HCT116 (cell line): ENCODE results near the gene TBC1D16. TPM values are rescaled to one million over a fixed set of nuclear protein-coding genes. Genes with fewer than 3 reads are reported as not detected.

Source experiments
- ATAC-seq: fragments of 200-7000 bp; cut with Tn5 transposase; 2 replicates; pipeline ENCODE4 v1.9.1; 2020; ENCODE audit warnings: mild to moderate bottlenecking, moderate library complexity
- BruUV-seq: library from RNA; stranded (reverse); fragments of 400-500 nt; replicated peaks from 2 replicates; lab custom pipeline; 2021; lab: Mats Ljungman, UMichigan
- CTCF ChIA-PET: fragments of 300-600 bp; sonication (Branson Sonifier 250); formaldehyde crosslinking; loops from one replicate; lab custom pipeline; 2021; ENCODE audit warnings: antibody characterized with exemption; lab: Charles Lee
- POLR2A ChIA-PET: fragments of 300-600, 350-600 bp; sonication (Branson Sonifier 250); formaldehyde crosslinking; loops from one replicate; lab custom pipeline; 2021; ENCODE audit warnings: antibody characterized with exemption; lab: Charles Lee
- RAD21 ChIA-PET, 2 experiments: fragments of 300-600 bp; sonication (Branson Sonifier 250); formaldehyde crosslinking; loops; one replicate each; lab custom pipeline; 2023; ENCODE audit warnings: low total read pairs in 2 of 2; ENCODE audit not compliant: uncharacterized antibody in 2 of 2, unreplicated experiment in 2 of 2, low non-redundant PET in 1 of 2; lab: Charles Lee
- DNase-seq: peaks from one replicate; pipeline ENCODE4 v3.0.0-alpha.2; 2010; ENCODE audit warnings: low read depth, low spot score
- H2AFZ ChIP-seq: fragments of 200-600 bp; shearing (Covaris generic), sonication (generic); 2 replicates; pipeline ENCODE4 v1.6.1; 2017; ENCODE audit warnings: low read depth, mixed run types, mixed read lengths, antibody characterized with exemption, low read length; ENCODE audit not compliant: poor library complexity, severe bottlenecking
- H3K27ac ChIP-seq: 2 replicates; pipeline ENCODE4 v1.5.1; 2012; ENCODE audit warnings: low read depth, low read length
- H3K27me3 ChIP-seq: fragments of 200-600 bp; sonication (generic); 2 replicates; pipeline ENCODE4 v1.6.1; 2016; ENCODE audit warnings: mixed run types, low read length, mixed read lengths; ENCODE audit not compliant: insufficient read depth
- H3K36me3 ChIP-seq, 2 experiments: fragments of 200-500 bp in 1 of 2; fragments of 200-600 bp in 1 of 2; sonication (Bioruptor generic) in 1 of 2; sonication (generic) in 1 of 2; 2 replicates each; pipeline versions ENCODE4 v1.5.1 to v1.6.1; 2014 to 2016; ENCODE audit warnings: low read length in 2 of 2, inconsistent platforms in 1 of 2, mixed read lengths in 1 of 2, mixed run types in 1 of 2; ENCODE audit not compliant: insufficient read depth in 2 of 2, control insufficient read depth in 1 of 2
- H3K4me1 ChIP-seq, 2 experiments: fragments of 200-600 bp in 1 of 2; sonication (generic) in 1 of 2; 2 replicates each; pipeline versions ENCODE4 v1.5.1 to v1.6.1; 2012 to 2017; ENCODE audit warnings: low read length in 2 of 2, inconsistent platforms in 1 of 2, mild to moderate bottlenecking in 1 of 2, mixed read lengths in 1 of 2, mixed run types in 1 of 2, moderate library complexity in 1 of 2; ENCODE audit not compliant: insufficient read depth in 2 of 2, control insufficient read depth in 1 of 2
- H3K4me2 ChIP-seq: fragments of 200-600 bp; sonication (generic); 2 replicates; pipeline ENCODE4 v1.6.1; 2017; ENCODE audit warnings: mixed run types, low read length, mixed read lengths
- H3K4me3 ChIP-seq, 2 experiments: fragments of 200-600 bp in 1 of 2; sonication (generic) in 1 of 2; replicated peaks in 1 of 2; 2 replicates each; pipeline ENCODE4 v1.5.1; 2011 to 2016; ENCODE audit warnings: low read length in 2 of 2, control low read depth in 1 of 2, low read depth in 1 of 2, mild to moderate bottlenecking in 1 of 2, mixed read lengths in 1 of 2, mixed run types in 1 of 2
- H3K79me2 ChIP-seq: fragments of 200-600 bp; sonication (generic); 2 replicates; pipeline ENCODE4 v1.6.1; 2017; ENCODE audit warnings: mild to moderate bottlenecking, mixed run types, low read length, moderate library complexity, mixed read lengths; ENCODE audit not compliant: insufficient read depth
- H3K9ac ChIP-seq: fragments of 200-600 bp; sonication (generic); 2 replicates; pipeline ENCODE4 v1.6.1; 2016; ENCODE audit warnings: low read length, mixed read lengths
- H3K9me2 ChIP-seq: fragments of 200-600 bp; sonication (generic), shearing (Covaris generic); 2 replicates; pipeline ENCODE4 v1.6.1; 2017; ENCODE audit warnings: mixed run types, mild to moderate bottlenecking, moderate library complexity; ENCODE audit not compliant: insufficient read depth
- H3K9me3 ChIP-seq, 2 experiments: fragments of 200-500 bp in 1 of 2; fragments of 200-600 bp in 1 of 2; sonication (Bioruptor generic) in 1 of 2; sonication (generic) in 1 of 2; 2 replicates each; pipeline ENCODE4 v1.6.1; 2014 to 2017; ENCODE audit warnings: low read length in 2 of 2, mixed read lengths in 2 of 2, inconsistent platforms in 1 of 2, low read depth in 1 of 2, mild to moderate bottlenecking in 1 of 2, mixed run types in 1 of 2, moderate library complexity in 1 of 2; ENCODE audit not compliant: control insufficient read depth in 1 of 2, insufficient read depth in 1 of 2
- H4K20me1 ChIP-seq: fragments of 200-600 bp; sonication (generic), shearing (Covaris generic); 2 replicates; pipeline ENCODE4 v1.6.1; 2017; ENCODE audit warnings: mixed run types, mild to moderate bottlenecking, moderate library complexity; ENCODE audit not compliant: insufficient read depth
- ATF3 ChIP-seq: IDR thresholded peaks from 2 replicates; pipeline ENCODE4 v1.6.1; 2012
- CTCF ChIP-seq, 3 experiments: fragments of 200-600 bp in 1 of 3; sonication (generic) in 1 of 3; IDR thresholded peaks in 2 of 3; conservative IDR thresholded peaks in 1 of 3; 2 replicates each; pipeline ENCODE4 v1.5.1; 2012 to 2017; ENCODE audit warnings: low read depth in 2 of 3, low read length in 2 of 3, antibody characterized with exemption in 1 of 3, borderline replicate concordance in 1 of 3, control low read depth in 1 of 3, mild to moderate bottlenecking in 1 of 3, mixed read lengths in 1 of 3, mixed run types in 1 of 3, moderate library complexity in 1 of 3; ENCODE audit not compliant: insufficient read depth in 1 of 3
- EZH2 ChIP-seq: fragments of 200-600 bp; sonication (generic); IDR thresholded peaks from 2 replicates; pipeline ENCODE4 v1.6.1; 2017; ENCODE audit warnings: antibody characterized with exemption, mixed run types
- EZH2phosphoT487 ChIP-seq: fragments of 200-600 bp; IDR thresholded peaks from 2 replicates; pipeline ENCODE4 v1.6.1; 2018; ENCODE audit warnings: antibody characterized with exemption, borderline replicate concordance
- FOSL1 ChIP-seq: IDR thresholded peaks from 2 replicates; pipeline ENCODE4 v1.6.1; 2012; ENCODE audit warnings: low read depth
- JUND ChIP-seq: IDR thresholded peaks from 2 replicates; pipeline ENCODE4 v1.6.1; 2012
- POLR2AphosphoS5 ChIP-seq: IDR thresholded peaks from 2 replicates; pipeline ENCODE4 v1.6.1; 2011; ENCODE audit warnings: mild to moderate bottlenecking, low read depth, low read length, moderate library complexity
- RAD21 ChIP-seq: IDR thresholded peaks from 2 replicates; pipeline ENCODE4 v1.6.1; 2012; ENCODE audit warnings: low read depth, mild to moderate bottlenecking
- SP1 ChIP-seq: IDR thresholded peaks from 2 replicates; pipeline ENCODE4 v1.6.1; 2012; ENCODE audit warnings: low read depth
- TCF7L2 ChIP-seq: IDR thresholded peaks from 2 replicates; pipeline ENCODE4 v1.7.0; 2011; ENCODE audit warnings: borderline replicate concordance, inconsistent platforms; ENCODE audit not compliant: insufficient read depth, insufficient read length; ENCODE audit errors: extremely low read depth
- ZFX ChIP-seq: fragments of 450-650 bp; IDR thresholded peaks from 2 replicates; pipeline ENCODE4 v1.6.1; 2017
- ZNF274 ChIP-seq: fragments of 200-500 bp; sonication (Bioruptor generic); IDR thresholded peaks from 2 replicates; pipeline ENCODE4 v1.6.1; 2014; ENCODE audit warnings: mild to moderate bottlenecking, low read depth, low read length, inconsistent platforms
- intact Hi-C: fragments of 100-400 bp; cut with micrococcal nuclease; formaldehyde crosslinking; loops from 2 replicates; pipeline ENCODE4 v1.10.0; 2022
- total RNA-seq: library from RNA; stranded (reverse); gene quantifications from one replicate; pipeline ENCODE4 v1.2.1, GENCODE V29; 2021; ENCODE audit not compliant: unreplicated experiment

TBC1D16 gene
- total RNA-seq, 1 experiment from 2014 or later: 31.1 TPM

- TF ChIP-seq ATF3: no peak
- TF ChIP-seq FOSL1: no peak
- TF ChIP-seq CTCF (IDR thresholded peaks at IDR 0.05 in 2 of 3, conservative IDR thresholded peaks at IDR 0.05 in 1 of 3; ENCODE audit: borderline replicate concordance in 1 of 3, insufficient read depth in 1 of 3, low read depth in 2 of 3, low read length in 2 of 3): no peak
- no peak for TF ChIP-seq ZNF274
These were observed 29.3 kb downstream of the TBC1D16 start (continued) for GRCh38 chr17:80006339-80006720.

- H3K4me3 ChIP-seq: no peak overlapping the region
- POLR2A ChIA-PET: interaction anchor here (0.6 to 1.6 kb wide), 3 partner anchors 96 to 208 kb away, joined by 3 to 4 read pairs (median 3); partner anchors contain the start of gene GAA
These were observed 30.0 kb downstream of the TBC1D16 start for GRCh38 chr17:80005360-80006338.

More at GRCh38 chr17:80005360-80006338, 30.0 kb downstream of the TBC1D16 start:
- peak; percentile 40 for DNase-seq
- ChIA-PET CTCF (interaction anchor here (0.7 to 5.2 kb wide), 7 partner anchors 9 to 277 kb away, joined by 3 to 37 read pairs (median 3); no protein-coding TSS in a partner anchor), RAD21 (no interaction called here)
- Histone ChIP-seq H3K79me2 (no peaks in the 10 kb centered on the region), H3K9me2 (no peaks in the 10 kb centered on the region), H2AFZ (no peak overlapping the region)
- TF ChIP-seq EZH2: no peak
- no peak for TF ChIP-seq JUND
- TF ChIP-seq SP1: no peak
- no peak for TF ChIP-seq TCF7L2
- no peak for TF ChIP-seq EZH2phosphoT487
- no peak for TF ChIP-seq ZFX
- TF ChIP-seq ATF3: no peak
- peak; percentile 87 for TF ChIP-seq RAD21
- no peak for TF ChIP-seq POLR2AphosphoS5
- TF ChIP-seq CTCF (IDR thresholded peaks at IDR 0.05 in 2 of 3, conservative IDR thresholded peaks at IDR 0.05 in 1 of 3; ENCODE audit: borderline replicate concordance in 1 of 3, insufficient read depth in 1 of 3, low read depth in 2 of 3, low read length in 2 of 3): peak; percentile 75 to 100 (median 99); a peak in 5 of 6 replicates
- TF ChIP-seq ZNF274: no peak
- TF ChIP-seq, all 23 proteins: peak for 2
- peaks cover 17 to 22% of the 10 kb centered on the region in 2 experiments for H3K4me1 ChIP-seq
- peak overlapping the region; percentile 54 for H3K4me2 ChIP-seq
- intact Hi-C loops: loop anchor here (5.0 kb wide), 1 partner anchor 977 kb away; no protein-coding TSS in a partner anchor
- no peak overlapping the region for H3K9ac ChIP-seq
- H3K36me3 ChIP-seq: no peaks in the 10 kb centered on the region; a peak in 1 of 4 replicates
- no peaks in the 10 kb centered on the region for H4K20me1 ChIP-seq
- H3K27me3 ChIP-seq: no peaks in the 10 kb centered on the region
- ATAC-seq: peak; percentile 59
- H3K27ac ChIP-seq: no peak overlapping the region
- no peaks in the 10 kb centered on the region for H3K9me3 ChIP-seq
- no TSS peak for BruUV-seq
